Upper lobe of left lung (tissue), 6 donors: ENCODE measurements around the gene POU2F3. TPM values are rescaled to one million over a fixed set of nuclear protein-coding genes. Genes with fewer than 3 reads are reported as not detected.

ENCODE experiments used
- ATAC-seq, 2 donors: fragments of 200-7000 bp; cut with Tn5 transposase; one replicate each; pipeline ENCODE4 v1.9.1; 2022; ENCODE audit warnings: mild to moderate bottlenecking in 2 of 2, moderate library complexity in 2 of 2; ENCODE audit not compliant: low FRiP score in 2 of 2
- DNase-seq, 2 donors: peaks; one replicate each; pipeline ENCODE4 v3.0.0-alpha.2; 2019 to 2020
- H3K27ac ChIP-seq, 4 donors: fragments of 200-600 bp; sonication (generic); one replicate each; pipeline ENCODE4 v1.5.1; 2016 to 2019
- H3K27me3 ChIP-seq, 4 donors: fragments of 200-600 bp; sonication (generic); one replicate each; pipeline ENCODE4 v1.5.1; 2017 to 2019
- H3K36me3 ChIP-seq, 4 donors: fragments of 200-600 bp; sonication (generic); one replicate each; pipeline ENCODE4 v1.5.1; 2016 to 2019
- H3K4me1 ChIP-seq, 4 donors: fragments of 200-600 bp; sonication (generic); one replicate each; pipeline ENCODE4 v1.5.1; 2018 to 2019
- H3K4me3 ChIP-seq, 4 donors: fragments of 200-600 bp; sonication (generic); one replicate each; pipeline ENCODE4 v1.5.1; 2017 to 2019; ENCODE audit warnings: mild to moderate bottlenecking in 2 of 4, moderate library complexity in 1 of 4
- H3K9me3 ChIP-seq, 4 donors: fragments of 200-600 bp; sonication (generic); one replicate each; pipeline ENCODE4 v1.5.1; 2018 to 2019
- EP300 ChIP-seq, 4 donors: sonication (generic); formaldehyde crosslinking; IDR thresholded peaks; one replicate each; pipeline ENCODE4 v1.5.1; 2017; ENCODE audit warnings: antibody characterized with exemption in 4 of 4, control low read depth in 2 of 4
- POLR2A ChIP-seq, 4 donors: fragments of 450-650 bp; IDR thresholded peaks; one replicate each; pipeline ENCODE4 v1.5.1; 2016 to 2017; ENCODE audit warnings: antibody characterized with exemption in 4 of 4, mild to moderate bottlenecking in 2 of 4
- POLR2AphosphoS5 ChIP-seq, 2 donors: sonication (generic); formaldehyde crosslinking; IDR thresholded peaks; one replicate each; pipeline ENCODE4 v1.5.1; 2017; ENCODE audit warnings: antibody characterized with exemption in 2 of 2
- WGBS, 2 donors: methylation state at CpG; one replicate each; pipeline ENCODE4 v1.1.5; 2017 to 2018; 5-methylcytosine and 5-hydroxymethylcytosine counted together
- total RNA-seq, 6 donors: library from RNA; depleted of rRNA in 4 of 6; stranded (reverse); fragments of >200 nt in 4 of 6; gene quantifications; one replicate each; pipeline versions ENCODE4 v1.1.0 to v1.2.1, GENCODE V29; 2016 to 2021
- TF ChIP-seq, protein P1 (sequence below), 6 experiments: fragments of 450-650 bp in 4 of 6; fragments of 200-600 bp in 2 of 6; sonication (generic) in 2 of 6; IDR thresholded peaks; one replicate each; pipeline ENCODE4 v1.5.1; 2016 to 2019; ENCODE audit warnings: antibody characterized with exemption in 6 of 6
- donor health status: DM: no; HTN: no; CAD: no; lungs with moderate emphysema.
- donor health status: DM: no; HTN: yes; CAD: no; lungs with severe emphysema.

Gene POU2F3
- total RNA-seq, 6 donors from 2014 or later, result 1.7 to 21.0 (median 3.5) TPM

DNA sequence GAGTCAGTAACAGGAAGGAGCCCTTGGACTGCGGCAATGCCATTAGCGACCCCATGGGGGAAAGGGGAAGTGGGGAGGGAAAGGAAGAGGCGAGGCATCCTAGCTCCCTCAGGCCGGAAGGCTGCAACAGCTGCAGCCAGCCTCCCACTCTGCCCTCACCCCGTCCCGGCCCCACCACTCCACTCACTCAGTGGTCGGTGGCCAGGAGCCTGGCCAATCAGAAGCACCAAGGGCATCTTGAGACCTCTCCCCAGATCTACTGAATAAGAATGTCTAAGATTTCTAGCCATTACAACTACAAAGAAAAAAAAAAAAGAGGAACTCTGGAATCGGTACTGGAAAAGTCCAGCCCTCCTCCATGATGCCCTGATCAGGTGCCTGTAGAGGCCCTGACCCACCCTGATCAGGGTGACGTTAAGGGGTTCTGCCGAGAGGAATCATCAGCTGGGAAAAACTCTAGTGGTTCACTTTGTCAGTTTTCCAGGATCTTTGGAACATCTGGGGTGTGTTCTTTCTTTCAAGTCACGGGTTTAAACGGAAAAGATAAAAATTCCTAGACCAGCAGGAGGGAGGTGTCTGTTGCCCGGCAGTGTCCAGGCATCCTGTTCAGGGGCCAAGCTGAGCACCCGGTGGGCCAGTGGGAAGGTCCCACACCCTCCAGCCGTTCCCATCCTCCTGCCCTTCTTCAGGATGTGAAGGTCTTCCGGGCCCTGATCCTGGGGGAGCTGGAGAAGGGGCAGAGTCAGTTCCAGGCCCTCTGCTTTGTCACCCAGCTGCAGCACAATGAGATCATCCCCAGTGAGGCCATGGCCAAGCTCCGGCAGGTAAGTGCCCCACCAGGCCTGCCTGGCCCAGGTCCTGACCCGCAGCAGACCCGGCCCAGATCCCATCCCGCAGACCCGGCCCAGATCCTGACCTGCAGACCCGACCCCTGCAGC, 14.7 kb upstream of the POU2F3 start:
- TF ChIP-seq POLR2A (IDR thresholded peaks at IDR 0.05), result no peak
- no peak for TF ChIP-seq POLR2AphosphoS5 (IDR thresholded peaks at IDR 0.05)
- no peak for TF ChIP-seq EP300 (IDR thresholded peaks at IDR 0.05)
- TF ChIP-seq, protein P1, sequence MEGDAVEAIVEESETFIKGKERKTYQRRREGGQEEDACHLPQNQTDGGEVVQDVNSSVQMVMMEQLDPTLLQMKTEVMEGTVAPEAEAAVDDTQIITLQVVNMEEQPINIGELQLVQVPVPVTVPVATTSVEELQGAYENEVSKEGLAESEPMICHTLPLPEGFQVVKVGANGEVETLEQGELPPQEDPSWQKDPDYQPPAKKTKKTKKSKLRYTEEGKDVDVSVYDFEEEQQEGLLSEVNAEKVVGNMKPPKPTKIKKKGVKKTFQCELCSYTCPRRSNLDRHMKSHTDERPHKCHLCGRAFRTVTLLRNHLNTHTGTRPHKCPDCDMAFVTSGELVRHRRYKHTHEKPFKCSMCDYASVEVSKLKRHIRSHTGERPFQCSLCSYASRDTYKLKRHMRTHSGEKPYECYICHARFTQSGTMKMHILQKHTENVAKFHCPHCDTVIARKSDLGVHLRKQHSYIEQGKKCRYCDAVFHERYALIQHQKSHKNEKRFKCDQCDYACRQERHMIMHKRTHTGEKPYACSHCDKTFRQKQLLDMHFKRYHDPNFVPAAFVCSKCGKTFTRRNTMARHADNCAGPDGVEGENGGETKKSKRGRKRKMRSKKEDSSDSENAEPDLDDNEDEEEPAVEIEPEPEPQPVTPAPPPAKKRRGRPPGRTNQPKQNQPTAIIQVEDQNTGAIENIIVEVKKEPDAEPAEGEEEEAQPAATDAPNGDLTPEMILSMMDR (IDR thresholded peaks at IDR 0.05), result no peak
- H3K4me3 ChIP-seq, result no peak overlapping the region

DNA sequence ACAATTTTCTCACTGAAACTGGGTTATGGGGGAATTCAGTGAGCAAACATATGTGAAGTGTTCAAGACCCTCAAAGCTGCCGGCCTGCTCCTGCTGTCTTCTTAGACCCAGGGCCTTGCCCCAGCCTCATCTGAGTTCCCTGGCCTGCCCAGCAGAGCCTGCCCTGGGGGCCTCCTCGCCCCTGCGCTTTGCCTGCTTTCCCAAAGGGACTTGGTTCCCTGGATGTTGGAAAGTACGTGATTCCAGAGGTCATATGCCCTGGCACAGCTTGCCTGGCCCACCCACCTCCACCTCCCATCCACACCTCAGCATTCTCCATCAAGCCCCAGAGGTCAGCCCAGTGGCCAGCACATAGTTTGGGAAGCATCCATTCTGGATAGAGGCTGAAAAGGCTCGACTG, 13.7 kb upstream of the POU2F3 start:
- Histone ChIP-seq H3K9me3 (no peaks in the 10 kb centered on the region), H3K27ac (no peak overlapping the region), H3K4me3 (no peak overlapping the region), H3K4me1 (peaks cover 8 to 14% (median 11%) of the 10 kb centered on the region in 4 donors), H3K36me3 (no peaks in the 10 kb centered on the region), H3K27me3 (no peaks in the 10 kb centered on the region)
- no peak for TF ChIP-seq POLR2AphosphoS5 (IDR thresholded peaks at IDR 0.05)
- TF ChIP-seq POLR2A (IDR thresholded peaks at IDR 0.05), result no peak
- TF ChIP-seq, protein P1 (IDR thresholded peaks at IDR 0.05), result no peak
- WGBS, 2 donors, result 90% methylated on average over 2 to 5 of the region's 5 CpGs
- DNase-seq, result no peak
- ATAC-seq, result no peak

More for the DNA sequence above, 14.7 kb upstream of the POU2F3 start:
- H3K9me3 ChIP-seq, result no peaks in the 10 kb centered on the region
- 43 to 49% methylated on average over 18 to 22 of the region's 22 CpGs for WGBS, 2 donors
- no peaks in the 10 kb centered on the region for H3K36me3 ChIP-seq
- DNase-seq (peak; percentile 32 to 60), ATAC-seq (peak; percentile 9 to 71)
- no peaks in the 10 kb centered on the region for H3K27me3 ChIP-seq
- H3K27ac ChIP-seq, result peak overlapping the region in 1 of 4 donors; percentile 21
- H3K4me1 ChIP-seq, result peaks cover 8 to 14% (median 11%) of the 10 kb centered on the region in 4 donors

DNA sequence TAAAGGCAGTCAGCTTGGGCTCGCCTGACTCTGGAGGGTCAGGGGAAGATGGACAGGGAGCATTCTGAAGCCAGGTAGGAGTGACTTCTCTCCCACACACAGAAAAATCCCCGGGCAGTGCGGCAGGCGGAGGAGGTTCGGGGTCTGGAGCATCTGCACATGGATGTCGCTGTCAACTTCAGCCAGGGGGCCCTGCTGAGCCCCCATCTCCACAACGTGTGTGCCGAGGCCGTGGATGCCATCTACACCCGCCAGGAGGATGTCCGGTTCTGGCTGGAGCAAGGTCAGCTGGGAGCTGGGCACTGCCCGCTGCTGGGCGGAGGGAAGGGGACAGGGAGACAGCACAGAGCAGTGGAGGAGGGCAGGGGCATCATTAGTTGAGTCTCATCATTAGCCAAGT, 13.2 kb upstream of the POU2F3 start:
- TF ChIP-seq, protein P1 (IDR thresholded peaks at IDR 0.05), result no peak
- no peak for TF ChIP-seq POLR2A (IDR thresholded peaks at IDR 0.05)
- no peak overlapping the region for H3K27ac ChIP-seq
- H3K36me3 ChIP-seq, result no peaks in the 10 kb centered on the region
- ATAC-seq, result no peak
- peaks cover 8 to 14% (median 11%) of the 10 kb centered on the region in 4 donors for H3K4me1 ChIP-seq
- no peaks in the 10 kb centered on the region for H3K9me3 ChIP-seq
- H3K27me3 ChIP-seq, result no peaks in the 10 kb centered on the region
- DNase-seq, result peak in 1 of 2 donors; percentile 61
- WGBS, 2 donors, result 90% methylated on average over 13 of the region's 13 CpGs; no CpG with 5 or more reads in 1 of the 2 donors
- no peak overlapping the region for H3K4me3 ChIP-seq

DNA sequence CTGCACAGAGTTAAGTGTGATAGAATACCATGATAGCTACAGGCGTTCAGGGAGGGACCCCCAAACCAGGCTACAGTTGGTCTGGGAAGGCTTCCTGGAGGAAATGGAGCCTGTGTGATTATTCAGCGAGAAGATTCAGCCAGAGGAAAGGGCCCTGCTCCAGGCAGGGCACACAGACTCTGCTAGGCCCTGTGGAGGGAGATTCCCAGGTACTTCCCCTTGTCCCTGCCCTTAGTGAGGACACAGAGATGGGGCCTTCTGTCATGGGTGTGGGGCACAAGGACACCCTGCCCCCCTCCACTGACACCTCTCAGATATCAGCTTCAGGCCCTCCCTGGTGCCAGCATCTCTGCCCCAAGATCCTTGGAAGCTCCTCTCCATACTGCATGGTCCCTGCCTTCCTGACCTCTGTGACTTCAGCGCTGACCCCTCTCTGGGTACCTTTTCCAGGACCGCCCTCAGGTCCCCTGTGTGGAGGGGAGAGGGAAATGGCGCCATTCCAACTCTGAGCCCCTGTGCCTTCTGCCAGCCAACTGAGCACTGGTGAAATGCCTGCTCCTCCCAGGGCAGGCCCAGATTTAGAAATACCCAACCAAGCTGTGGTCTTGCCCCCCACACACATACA, 12.6 kb upstream of the POU2F3 start:
- WGBS, 2 donors, result 85 to 88% methylated on average over 5 of the region's 5 CpGs
- DNase-seq (no peak), ATAC-seq (no peak)
- no peak for TF ChIP-seq POLR2AphosphoS5 (IDR thresholded peaks at IDR 0.05)
- TF ChIP-seq EP300 (IDR thresholded peaks at IDR 0.05), result no peak
- TF ChIP-seq, protein P1 (IDR thresholded peaks at IDR 0.05), result no peak
- TF ChIP-seq POLR2A (IDR thresholded peaks at IDR 0.05), result no peak
- H3K36me3 ChIP-seq, result no peaks in the 10 kb centered on the region
- H3K4me3 ChIP-seq, result no peak overlapping the region
- H3K9me3 ChIP-seq, result no peaks in the 10 kb centered on the region
- peaks cover 8 to 14% (median 11%) of the 10 kb centered on the region in 4 donors for H3K4me1 ChIP-seq
- H3K27me3 ChIP-seq, result no peaks in the 10 kb centered on the region
- H3K27ac ChIP-seq, result no peak overlapping the region
